Measurements from ENCODE around the gene ZSWIM4. TPM values are rescaled to one million over a fixed set of nuclear protein-coding genes. Genes with fewer than 3 reads are reported as not detected.

Gene ZSWIM4
- total and polyA plus RNA-seq, 2 of the 13 experiments (the other 11 are each of a cell fraction or from before 2014, with no cell fraction given), result 0.33 to 0.86 TPM

GRCh38 chr19:13774217-13775191 is 20.7 kb upstream of the ZSWIM4 start, which contains the start of gene C19orf53 (continued):
- TF ChIP-seq PPARG (CRISPR knock-in tag; conservative IDR thresholded peaks at IDR 0.05), result peak; percentile 63
- TF ChIP-seq JUNB (CRISPR knock-in tag; IDR thresholded peaks at IDR 0.05; ENCODE audit: borderline replicate concordance), result no peak
- 0 out of 2 replicates have a peak, but pooled peaks have one; percentile 73 for TF ChIP-seq ZNF513 (CRISPR knock-in tag; conservative IDR thresholded peaks at IDR 0.05)
- no peak; the same call in 1 of the 2 replicates for TF ChIP-seq ZNF230 (CRISPR knock-in tag; IDR thresholded peaks at IDR 0.05)
- TF ChIP-seq ZSCAN25 (CRISPR knock-in tag; IDR thresholded peaks at IDR 0.05), result peak; percentile 80
- TF ChIP-seq HIC2 (CRISPR knock-in tag; IDR thresholded peaks at IDR 0.05; ENCODE audit: low read depth), result no peak
- peak; percentile 49 for TF ChIP-seq ZEB1 (IDR thresholded peaks at IDR 0.05; ENCODE audit: insufficient replicate concordance, low read depth)
- TF ChIP-seq LCORL (IDR thresholded peaks at IDR 0.05), result no peak
- TF ChIP-seq LCORL (CRISPR knock-in tag; IDR thresholded peaks at IDR 0.05), result peak; percentile 47; the same call in 1 of the 2 replicates
- TF ChIP-seq MYC (CRISPR knock-in tag; IDR thresholded peaks at IDR 0.05; ENCODE audit: borderline replicate concordance), result peak; percentile 68; the same call in 1 of the 2 replicates
- TF ChIP-seq YEATS4 (CRISPR knock-in tag; IDR thresholded peaks at IDR 0.05; ENCODE audit: borderline replicate concordance), result peak; percentile 84; the same call in 1 of the 2 replicates
- TF ChIP-seq ZMYM4 (CRISPR knock-in tag; IDR thresholded peaks at IDR 0.05), result peak; percentile 76; the same call in 1 of the 2 replicates
- TF ChIP-seq TIGD3 (CRISPR knock-in tag; IDR thresholded peaks at IDR 0.05; ENCODE audit: borderline replicate concordance), result no peak; the same call in 1 of the 2 replicates
- no peak; the same call in 1 of the 2 replicates for TF ChIP-seq ZNF768 (CRISPR knock-in tag; IDR thresholded peaks at IDR 0.05)
- TF ChIP-seq MAFF (IDR thresholded peaks at IDR 0.05; ENCODE audit: low read depth, low read length), result 0 out of 2 replicates have a peak, but pooled peaks have one; percentile 3
- TF ChIP-seq ZNF850 (CRISPR knock-in tag; conservative IDR thresholded peaks at IDR 0.05), result 0 out of 2 replicates have a peak, but pooled peaks have one; percentile 55
- TF ChIP-seq ZNF674 (CRISPR knock-in tag; IDR thresholded peaks at IDR 0.05; ENCODE audit: low read depth), result no peak
- 0 out of 2 replicates have a peak, but pooled peaks have one; percentile 25 for TF ChIP-seq KLF9 (CRISPR knock-in tag; IDR thresholded peaks at IDR 0.05; ENCODE audit: low read depth)
- TF ChIP-seq BRD4 (CRISPR knock-in tag; IDR thresholded peaks at IDR 0.05), result no peak; the same call in 1 of the 2 replicates
- no peak for TF ChIP-seq ISX (CRISPR knock-in tag; conservative IDR thresholded peaks at IDR 0.05)
- peak; percentile 79 for TF ChIP-seq NRL (CRISPR knock-in tag; IDR thresholded peaks at IDR 0.05; ENCODE audit: borderline replicate concordance)
- peak; percentile 93 for TF ChIP-seq ZNF761 (CRISPR knock-in tag; conservative IDR thresholded peaks at IDR 0.05)
